HEK293 (cell line): ENCODE measurements around the gene BCAT1.

Experiments used
- CTCF ChIP-seq: fragments of 450-650 bp; formaldehyde crosslinking; IDR thresholded peaks from 2 replicates; pipeline ENCODE4 v1.5.1; 2016; ENCODE audit warnings: missing biosample characterization, missing genetic modification characterization
- FEZF1 ChIP-seq: fragments of 450-650 bp; formaldehyde crosslinking; IDR thresholded peaks from 2 replicates; pipeline ENCODE4 v1.5.1; 2016; ENCODE audit warnings: missing biosample characterization, missing genetic modification characterization
- HOXD13 ChIP-seq: sonication (generic); formaldehyde crosslinking; IDR thresholded peaks from 2 replicates; pipeline ENCODE4 v1.8.0; 2022; ENCODE audit warnings: missing genetic modification reagents, borderline replicate concordance
- PBX3 ChIP-seq: sonication (generic); formaldehyde crosslinking; IDR thresholded peaks from 2 replicates; pipeline ENCODE4 v1.8.1; 2022; ENCODE audit warnings: mild to moderate bottlenecking, moderate library complexity, missing genetic modification reagents
- REST ChIP-seq: fragments of 450-650 bp; formaldehyde crosslinking; IDR thresholded peaks from 2 replicates; pipeline ENCODE4 v1.5.1; 2016; ENCODE audit warnings: missing biosample characterization, missing genetic modification characterization
- YY1 ChIP-seq: fragments of 450-650 bp; formaldehyde crosslinking; IDR thresholded peaks from 2 replicates; pipeline ENCODE4 v1.5.1; 2018; ENCODE audit warnings: missing biosample characterization, missing genetic modification characterization
- ZEB2 ChIP-seq: fragments of 450-650 bp; formaldehyde crosslinking; IDR thresholded peaks from 2 replicates; pipeline ENCODE4 v1.5.1; 2016; ENCODE audit warnings: missing biosample characterization, missing genetic modification characterization
- ZNF18 ChIP-seq: fragments of 450-650 bp; formaldehyde crosslinking; IDR thresholded peaks from 2 replicates; pipeline ENCODE4 v1.5.1; 2016; ENCODE audit warnings: missing biosample characterization, missing genetic modification characterization
- ZNF221 ChIP-seq: fragments of 450-650 bp; formaldehyde crosslinking; IDR thresholded peaks from 2 replicates; pipeline ENCODE4 v1.5.1; 2017; ENCODE audit warnings: missing biosample characterization, missing genetic modification characterization, borderline replicate concordance
- ZNF23 ChIP-seq: fragments of 450-650 bp; formaldehyde crosslinking; IDR thresholded peaks from 2 replicates; pipeline ENCODE4 v1.5.1; 2016; ENCODE audit warnings: missing biosample characterization, missing genetic modification characterization, borderline replicate concordance
- ZNF280D ChIP-seq: fragments of 450-650 bp; formaldehyde crosslinking; IDR thresholded peaks from 2 replicates; pipeline ENCODE4 v1.5.1; 2016; ENCODE audit warnings: missing biosample characterization, missing genetic modification characterization
- ZNF350 ChIP-seq: fragments of 450-650 bp; formaldehyde crosslinking; IDR thresholded peaks from 2 replicates; pipeline ENCODE4 v1.5.0; 2017; ENCODE audit warnings: missing biosample characterization, mild to moderate bottlenecking, missing genetic modification characterization
- ZNF423 ChIP-seq: fragments of 450-650 bp; formaldehyde crosslinking; IDR thresholded peaks from 2 replicates; pipeline ENCODE4 v1.5.1; 2016; ENCODE audit warnings: missing biosample characterization, missing genetic modification characterization
- ZSCAN30 ChIP-seq: fragments of 450-650 bp; IDR thresholded peaks from 2 replicates; pipeline ENCODE4 v1.5.1; 2018; ENCODE audit warnings: missing biosample characterization, mild to moderate bottlenecking, missing genetic modification characterization, moderate library complexity

- TF ChIP-seq CTCF (no peak), ZEB2 (tag by site-specific recombination) (no peak), PBX3 (no peak), YY1 (tag by site-specific recombination) (no peak), HOXD13 (CRISPR knock-in tag) (no peak), ZNF23 (tag by site-specific recombination) (no peak), ZNF423 (tag by site-specific recombination) (no peak), ZNF221 (tag by site-specific recombination) (no peak), REST (tag by site-specific recombination) (no peak), ZSCAN30 (tag by site-specific recombination) (no peak), FEZF1 (no peak), ZNF350 (tag by site-specific recombination) (no peak), ZNF18 (no peak), ZNF280D (tag by site-specific recombination) (no peak)
Observed at GRCh38 chr12:24898185-24898584, 50.7 kb downstream of the BCAT1 start.
